NCI-H69 (cell line): ENCODE data around the gene LIN7A.

Source experiments
- DNase-seq: peaks from one replicate; lab custom pipeline; 2025; lab: John Stamatoyannopoulos, UW

LIN7A gene

GRCh38 chr12:80920006-80920405, 17.7 kb downstream of the LIN7A start:
- DNase-seq = no peak

GRCh38 chr12:80917651-80918050, 20.1 kb downstream of the LIN7A start:
- no peak for DNase-seq

GRCh38 chr12:80912901-80913770, 24.6 kb downstream of the LIN7A start:
- no peak for DNase-seq

GRCh38 chr12:80909370-80909769, 28.4 kb downstream of the LIN7A start:
- no peak for DNase-seq

GRCh38 chr12:80902711-80903110, 35.0 kb downstream of the LIN7A start:
- no peak for DNase-seq

GRCh38 chr12:80901661-80902060, 36.1 kb downstream of the LIN7A start:
- no peak for DNase-seq

GRCh38 chr12:80895240-80895639, 42.5 kb downstream of the LIN7A start:
- no peak for DNase-seq

GRCh38 chr12:80894179-80894578, 43.6 kb downstream of the LIN7A start:
- DNase-seq = no peak

GRCh38 chr12:80892597-80893445, 44.9 kb downstream of the LIN7A start:
- peak; percentile 55 for DNase-seq

GRCh38 chr12:80884651-80885050, 53.1 kb downstream of the LIN7A start:
- no peak for DNase-seq

- no peak for DNase-seq
Measured at GRCh38 chr12:80881106-80881505, 56.6 kb downstream of the LIN7A start.

- DNase-seq = peak; percentile 42
Measured at GRCh38 chr12:80878452-80878851, 59.3 kb downstream of the LIN7A start.

GRCh38 chr12:80877721-80878265, 59.9 kb downstream of the LIN7A start:
- DNase-seq = peak; percentile 88

- DNase-seq = peak; percentile 51
Measured at GRCh38 chr12:80872053-80872452, 65.7 kb downstream of the LIN7A start.

GRCh38 chr12:80869264-80869663, 68.5 kb downstream of the LIN7A start:
- DNase-seq = peak; percentile 17

GRCh38 chr12:80868576-80868975, 69.2 kb downstream of the LIN7A start:
- DNase-seq = no peak

GRCh38 chr12:80867941-80868340, 69.8 kb downstream of the LIN7A start:
- DNase-seq = peak; percentile 64

- DNase-seq = no peak
Measured at GRCh38 chr12:80864046-80864735, 73.5 kb downstream of the LIN7A start.

GRCh38 chr12:80862531-80862930, 75.2 kb downstream of the LIN7A start:
- DNase-seq = no peak

- no peak for DNase-seq
Measured at GRCh38 chr12:80861641-80862378, 75.9 kb downstream of the LIN7A start.

- DNase-seq = no peak
Measured at GRCh38 chr12:80860928-80861327, 76.8 kb downstream of the LIN7A start.
